GM21737 (cell line): ENCODE results near the gene MAT2A.
"Not testable (repeated sequence)": the region's sequence is repeated elsewhere in the genome, so short reads cannot be mapped to it uniquely, and the experiment has no call there.

Source experiments
- ATAC-seq: cut with Tn5 transposase; IDR thresholded peaks from one replicate; pipeline ENCODE4 v1.9.1; 2021; ENCODE audit warnings: mild to moderate bottlenecking, moderate library complexity; ENCODE audit not compliant: unreplicated experiment

MAT2A gene

DNA sequence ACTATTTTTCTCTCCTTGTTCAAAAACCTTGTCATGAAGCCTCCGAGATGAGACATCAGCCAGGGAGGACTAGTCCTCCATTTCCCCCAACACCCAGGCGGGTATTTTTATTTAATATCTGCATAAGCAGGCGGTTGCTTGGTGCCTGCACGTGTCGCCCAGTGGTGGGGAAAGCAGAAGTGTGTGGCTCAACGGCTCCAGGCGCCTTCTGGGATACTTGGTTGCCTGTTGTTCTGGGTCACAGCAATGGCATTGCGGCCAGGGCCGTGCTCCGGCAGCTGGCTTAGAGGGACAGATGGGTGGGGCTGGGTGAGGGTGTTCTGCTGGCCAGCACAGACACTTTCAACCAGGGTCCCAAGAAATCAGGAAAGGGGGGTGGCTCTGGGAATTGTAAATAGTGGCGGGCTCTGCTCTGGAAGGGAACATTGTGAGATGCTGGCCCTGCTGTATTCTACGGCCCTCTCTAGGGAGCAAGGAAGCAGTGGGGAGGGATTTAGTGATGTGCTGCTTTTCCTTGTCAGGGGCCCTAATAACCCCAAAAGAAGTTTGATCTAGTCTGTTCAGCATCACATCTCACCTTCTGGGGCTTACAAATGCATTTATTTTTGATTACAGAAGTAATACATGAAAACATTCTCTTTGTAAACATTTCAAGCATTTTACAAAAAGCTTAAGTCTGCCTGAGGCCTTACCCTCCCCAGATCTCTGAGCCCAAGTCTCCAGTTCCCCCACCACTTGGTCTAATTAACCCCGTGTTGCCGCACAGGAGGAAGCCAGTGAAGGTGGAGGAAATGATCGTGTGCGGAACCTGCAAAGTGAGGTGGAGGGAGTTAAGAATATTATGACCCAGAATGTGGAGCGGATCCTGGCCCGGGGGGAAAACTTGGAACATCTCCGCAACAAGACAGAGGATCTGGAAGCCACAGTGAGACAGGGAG lies 39.5 kb downstream of the MAT2A start:
- ATAC-seq = no peak

- no peak for ATAC-seq
These were observed 40.4 kb downstream of the MAT2A start for GRCh38 chr2:85579266-85579935.

DNA sequence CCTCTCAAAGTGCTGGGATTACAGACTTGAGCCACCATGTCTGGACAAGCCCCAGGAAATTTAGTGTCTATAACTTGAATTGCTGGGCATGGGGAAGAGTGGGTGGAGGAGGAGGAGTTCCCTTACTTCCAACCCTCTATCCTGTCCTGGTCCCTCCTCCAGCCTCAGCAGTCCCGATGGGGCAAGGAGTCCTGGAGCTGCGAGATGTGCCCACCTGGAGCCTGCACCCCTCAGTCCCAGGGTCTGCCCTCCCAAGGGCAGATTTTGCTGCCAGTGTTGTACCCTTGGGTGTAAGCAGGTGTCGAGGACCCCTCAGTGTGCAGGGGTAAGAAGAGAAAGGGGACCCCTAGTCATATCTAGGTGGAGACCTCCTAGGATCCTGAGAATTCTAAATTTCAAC lies 41.2 kb downstream of the MAT2A start:
- no peak for ATAC-seq

GRCh38 chr2:85582492-85582891 lies 43.5 kb downstream of the MAT2A start:
- no peak for ATAC-seq

- no peak for ATAC-seq
These were observed 44.8 kb downstream of the MAT2A start for GRCh38 chr2:85583667-85584353.

DNA sequence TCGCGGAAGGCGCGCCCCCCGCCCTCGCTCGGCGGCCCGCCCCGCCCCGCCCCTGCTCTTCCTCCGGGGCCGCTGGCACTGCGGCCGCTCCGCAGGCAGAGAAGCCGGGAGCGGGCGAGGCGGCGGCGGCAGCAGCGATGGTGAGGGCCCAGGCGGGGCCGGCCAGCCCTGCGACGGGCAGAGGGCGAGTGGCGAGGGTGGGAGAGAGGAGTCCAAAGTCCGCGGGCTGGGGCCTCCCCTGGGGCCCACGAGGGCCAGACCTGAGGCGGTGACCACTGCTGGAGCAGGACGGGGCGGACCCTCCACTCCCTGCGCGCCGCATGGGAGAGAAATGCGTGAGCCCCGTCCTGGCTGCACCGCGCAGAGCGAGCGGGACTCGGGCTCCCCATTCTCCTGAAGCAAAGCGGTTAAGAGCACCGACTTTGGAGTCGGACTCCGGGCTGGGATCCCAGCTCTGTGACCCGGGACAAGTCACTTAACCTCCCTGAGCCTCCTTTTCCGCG lies 45.4 kb downstream of the MAT2A start, which contains the start of gene VAMP5:
VAMP5 (plus strand) TSS at position 78 of the 503 bp plus-strand sequence; CDS start at position 138, 60 bp downstream.
- ATAC-seq = no peak

DNA sequence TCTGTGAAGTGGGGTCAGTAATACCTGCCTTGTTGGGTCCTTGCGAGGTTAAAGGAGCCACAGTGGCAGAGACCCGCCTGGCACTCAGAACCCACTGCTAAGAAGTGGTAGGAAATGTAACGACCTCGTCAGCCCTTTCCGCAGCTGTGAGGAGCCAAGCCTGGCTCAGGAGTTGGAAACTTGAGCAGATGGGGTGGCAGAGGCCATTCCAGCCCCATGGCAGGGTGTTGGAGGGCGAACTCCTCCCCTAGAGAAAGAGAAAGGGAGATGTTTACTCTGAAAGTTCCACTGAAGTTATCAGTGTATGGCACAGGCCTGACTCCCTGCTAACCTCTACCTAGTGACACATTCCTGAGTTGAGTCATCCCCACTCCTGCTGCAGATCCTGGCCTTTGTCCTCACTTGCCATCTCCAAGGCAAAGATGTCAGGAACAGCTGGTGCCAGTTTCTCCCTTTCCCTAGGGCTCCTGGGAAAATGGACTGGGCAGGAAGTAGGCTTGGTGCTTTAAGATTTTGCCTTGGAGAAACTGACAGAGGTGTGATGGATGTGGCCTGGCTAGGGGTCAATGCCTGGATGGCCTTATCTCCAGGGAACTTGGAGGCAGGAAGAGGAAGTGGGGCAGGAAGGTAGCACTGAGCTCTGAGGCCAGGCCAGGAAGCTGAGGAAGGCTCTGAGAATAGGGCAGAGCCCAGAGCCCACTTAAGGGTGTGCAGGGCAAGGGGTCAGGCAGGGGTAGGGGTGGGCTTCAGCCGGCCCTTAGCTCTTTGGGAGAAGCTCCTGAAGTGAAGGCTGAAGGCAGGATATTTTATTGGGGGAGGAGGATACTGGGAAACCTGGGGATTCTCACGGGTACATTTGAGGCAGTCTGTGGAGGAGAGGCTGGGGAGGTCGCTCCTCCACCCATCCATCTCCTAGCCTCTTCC lies 46.2 kb downstream of the MAT2A start:
- no peak for ATAC-seq

DNA sequence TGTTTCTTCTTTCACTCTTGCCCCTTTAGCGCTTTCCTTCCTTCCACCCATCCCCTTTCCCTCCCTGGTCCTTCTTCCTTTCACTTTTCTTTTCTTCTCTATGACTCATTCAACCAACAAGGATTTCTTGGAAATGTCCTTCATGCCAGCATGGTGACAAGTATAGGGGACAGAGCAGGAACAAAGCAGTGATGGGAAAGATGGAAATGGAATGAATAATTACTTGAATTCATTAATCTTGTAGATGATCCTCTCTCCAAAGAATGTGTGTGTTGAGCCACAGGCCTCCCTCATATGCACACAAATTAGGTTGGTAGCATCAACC lies 46.8 kb downstream of the MAT2A start:
- ATAC-seq = no peak

DNA sequence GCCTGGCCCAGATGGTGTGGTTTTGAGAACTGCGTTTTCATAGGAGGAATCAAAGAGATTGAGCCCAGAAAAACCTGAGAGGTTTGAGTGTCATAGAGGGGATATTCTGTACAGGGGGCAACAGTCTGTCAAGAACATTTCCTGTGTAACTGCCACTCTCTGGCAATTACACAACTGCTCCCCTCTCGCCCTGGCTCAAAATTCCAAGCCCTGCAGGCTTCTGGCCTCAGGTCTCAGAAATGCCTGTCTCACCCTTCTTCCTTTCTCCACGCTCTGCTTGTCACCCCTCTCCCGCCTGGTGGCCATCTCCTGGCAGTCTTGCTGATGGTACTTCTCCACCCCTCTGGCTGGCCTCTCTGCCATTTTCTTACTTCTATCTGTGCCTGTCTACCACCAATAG lies 49.3 kb downstream of the MAT2A start:
- no peak for ATAC-seq

GRCh38 chr2:85588645-85589044 lies 49.7 kb downstream of the MAT2A start:
- ATAC-seq = no peak

- ATAC-seq = no peak
These were observed 50.2 kb downstream of the MAT2A start for GRCh38 chr2:85589181-85589580.

DNA sequence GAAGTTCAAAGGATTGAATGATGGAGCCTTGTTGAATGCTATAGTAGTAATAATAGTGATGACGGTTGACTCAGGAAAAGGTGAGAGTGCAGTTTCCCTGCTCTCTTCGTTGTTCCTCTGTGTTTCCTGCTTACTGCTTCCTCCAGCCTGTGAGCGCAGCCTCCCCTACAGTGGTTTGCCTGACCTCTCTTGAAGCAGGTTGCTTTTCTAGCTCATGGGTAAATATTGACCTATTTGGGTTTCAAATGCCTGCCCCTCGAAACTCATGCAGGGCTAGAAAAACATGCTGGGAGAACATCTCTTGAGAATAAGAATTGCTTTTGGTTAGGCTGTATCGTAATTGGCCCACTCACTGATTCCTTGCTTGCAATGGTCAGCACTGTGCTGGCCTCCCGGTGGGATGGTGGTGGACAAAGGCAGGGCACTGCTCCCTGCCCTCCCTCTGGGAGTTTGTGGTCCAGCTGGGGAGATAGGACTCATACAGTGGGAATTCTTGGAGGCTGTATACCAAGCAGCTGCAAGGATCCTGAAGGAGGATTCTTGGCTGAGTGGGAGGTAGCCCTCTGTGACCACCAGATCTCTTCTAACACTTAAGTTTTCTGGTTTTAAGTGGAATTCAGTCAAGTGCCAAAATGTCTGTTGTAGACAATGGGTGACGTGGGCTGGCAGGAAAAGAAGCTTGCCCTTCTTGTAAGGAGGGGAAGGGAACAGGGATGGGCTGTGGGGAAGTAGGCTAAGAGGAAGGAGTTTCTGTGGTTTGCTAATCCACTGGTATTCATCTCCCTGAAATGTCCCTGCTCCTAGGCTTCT lies 51.2 kb downstream of the MAT2A start:
- ATAC-seq = no peak

- no peak for ATAC-seq
These were observed 52.0 kb downstream of the MAT2A start for GRCh38 chr2:85590950-85591349.

GRCh38 chr2:85591563-85591962 lies 52.6 kb downstream of the MAT2A start:
- ATAC-seq = no peak

GRCh38 chr2:85592299-85592698 lies 53.3 kb downstream of the MAT2A start:
- not testable (repeated sequence) for ATAC-seq

DNA sequence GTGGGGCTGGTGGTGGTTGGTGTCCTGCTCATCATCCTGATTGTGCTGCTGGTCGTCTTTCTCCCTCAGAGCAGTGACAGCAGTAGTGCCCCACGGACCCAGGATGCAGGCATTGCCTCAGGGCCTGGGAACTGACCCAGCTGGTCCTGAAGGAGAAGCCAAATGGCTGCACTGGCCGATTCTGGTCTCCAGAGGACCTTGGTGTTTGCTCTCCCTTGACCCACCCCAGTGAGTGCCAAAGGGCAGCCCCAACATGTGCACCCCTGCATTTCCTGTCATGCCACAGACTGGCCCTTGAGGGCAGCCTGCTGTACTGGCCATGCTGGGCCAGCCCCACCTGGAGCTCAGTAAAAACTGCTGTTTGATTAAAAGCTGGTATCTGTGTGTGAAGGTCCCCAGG lies 54.1 kb downstream of the MAT2A start:
- no peak for ATAC-seq
